Hepatocyte (in vitro differentiated cells): ENCODE results near the gene PELI3.

ENCODE experiments used
- CTCF ChIP-seq: fragments of 200-600 bp; sonication (generic); IDR thresholded peaks from 2 replicates; pipeline ENCODE4 v1.5.1; 2016; ENCODE audit warnings: antibody characterized with exemption, mild to moderate bottlenecking; ENCODE audit not compliant: poor library complexity
- EZH2 ChIP-seq: fragments of 200-600 bp; sonication (generic); IDR thresholded peaks from 2 replicates; pipeline ENCODE4 v1.6.1; 2016; ENCODE audit warnings: antibody characterized with exemption, mild to moderate bottlenecking, borderline replicate concordance
- EZH2phosphoT487 ChIP-seq: fragments of 200-600 bp; sonication (generic); IDR thresholded peaks from one replicate; pipeline ENCODE4 v1.6.1; 2018; ENCODE audit warnings: antibody characterized with exemption, mild to moderate bottlenecking, low read depth, moderate library complexity; ENCODE audit not compliant: unreplicated experiment, severe bottlenecking

- TF ChIP-seq CTCF (no peak), EZH2 (no peak), EZH2phosphoT487 (no peak)
These were observed 8.9 kb upstream of the PELI3 start for GRCh38 chr11:66457826-66458225.
